ENCODE measurements around the gene GTPBP6.
"Not testable (repeated sequence)": the region's sequence is repeated elsewhere in the genome, so short reads cannot be mapped to it uniquely, and the experiment has no call there.

GTPBP6 gene

GRCh38 chrX:314781-315595 lies 3.6 kb downstream of the GTPBP6 start:
- DNase-seq: no peak

- DNase-seq: no peak
Measured at GRCh38 chrX:314049-314448, 4.5 kb downstream of the GTPBP6 start.

- DNase-seq: no peak
Measured at GRCh38 chrX:313546-313945, 5.0 kb downstream of the GTPBP6 start.

- no peak for DNase-seq
Measured at GRCh38 chrX:312621-313331, 5.8 kb downstream of the GTPBP6 start.

GRCh38 chrX:311156-312129 lies 7.2 kb downstream of the GTPBP6 start:
- DNase-seq: no peak

- no peak for DNase-seq
Measured at GRCh38 chrX:310621-311155, 7.9 kb downstream of the GTPBP6 start.

- no peak for DNase-seq
Measured at GRCh38 chrX:308821-309520, 9.6 kb downstream of the GTPBP6 start.

- DNase-seq: no peak
Measured at GRCh38 chrX:307261-308111, 11.1 kb downstream of the GTPBP6 start.

GRCh38 chrX:306614-307251 lies 11.9 kb downstream of the GTPBP6 start:
- not testable (repeated sequence) for DNase-seq

- not testable (repeated sequence) for DNase-seq
Measured at GRCh38 chrX:305781-306613, 12.6 kb downstream of the GTPBP6 start.

GRCh38 chrX:302975-303374 lies 15.6 kb downstream of the GTPBP6 start:
- no peak for DNase-seq

- DNase-seq: no peak
Measured at GRCh38 chrX:300334-300733, 18.3 kb downstream of the GTPBP6 start.

- DNase-seq: no peak
Measured at GRCh38 chrX:298993-299392, 19.6 kb downstream of the GTPBP6 start.

GRCh38 chrX:295136-295535 lies 23.5 kb downstream of the GTPBP6 start:
- no peak for DNase-seq

- DNase-seq: no peak
Measured at GRCh38 chrX:292900-293897, 25.4 kb downstream of the GTPBP6 start.

GRCh38 chrX:291411-291901 lies 27.1 kb downstream of the GTPBP6 start:
- no peak for DNase-seq

- no peak for DNase-seq
Measured at GRCh38 chrX:290476-291166, 28.0 kb downstream of the GTPBP6 start.

- DNase-seq: no peak
Measured at GRCh38 chrX:288561-288991, 30.0 kb downstream of the GTPBP6 start.

All from NCI-H187 treated with DMSO at 0.1 percent for 48 hours (cell line).